Karpas-422 (cell line): Measurements from ENCODE around the gene RIMBP2. TPM values are rescaled to one million over a fixed set of nuclear protein-coding genes. Genes with fewer than 3 reads are reported as not detected.

Source experiments
- DNase-seq: peaks from one replicate; pipeline ENCODE4 v3.0.0-alpha.2; 2015
- H2AFZ ChIP-seq: fragments of 200-600 bp; sonication (generic); 2 replicates; pipeline ENCODE4 v1.6.1; 2014; ENCODE audit warnings: antibody characterized with exemption, low read length, mixed read lengths
- H3K27ac ChIP-seq: fragments of 200-600 bp; sonication (generic); 2 replicates; pipeline ENCODE4 v1.5.1; 2014; ENCODE audit warnings: mild to moderate bottlenecking, low read length, moderate library complexity
- H3K27me3 ChIP-seq: fragments of 200-600 bp; sonication (generic); 2 replicates; pipeline ENCODE4 v1.6.1; 2014; ENCODE audit warnings: low read length, mixed read lengths
- H3K36me3 ChIP-seq: fragments of 200-600 bp; sonication (generic); 2 replicates; pipeline ENCODE4 v1.6.1; 2014; ENCODE audit warnings: low read length, mixed read lengths; ENCODE audit not compliant: insufficient read depth
- H3K4me1 ChIP-seq: fragments of 200-600 bp; sonication (generic); 2 replicates; pipeline ENCODE4 v1.6.1; 2014; ENCODE audit warnings: mild to moderate bottlenecking, low read length, mixed read lengths
- H3K4me2 ChIP-seq: fragments of 200-600 bp; sonication (generic); 2 replicates; pipeline ENCODE4 v1.6.1; 2014; ENCODE audit warnings: low read length, low read depth, mild to moderate bottlenecking; ENCODE audit not compliant: poor library complexity, severe bottlenecking
- H3K4me3 ChIP-seq: fragments of 200-600 bp; sonication (generic); 2 replicates; pipeline ENCODE4 v1.5.1; 2014; ENCODE audit warnings: mild to moderate bottlenecking, antibody characterized with exemption, low read length, mixed read lengths
- H3K79me2 ChIP-seq: fragments of 200-600 bp; sonication (generic); 2 replicates; pipeline ENCODE4 v1.6.1; 2014; ENCODE audit warnings: mild to moderate bottlenecking, low read length, mixed read lengths
- H3K9ac ChIP-seq: fragments of 200-600 bp; sonication (generic); 2 replicates; pipeline ENCODE4 v1.6.0; 2014; ENCODE audit warnings: low read length
- H3K9me2 ChIP-seq: fragments of 200-600 bp; sonication (generic), shearing (Covaris generic); replicated peaks from 2 replicates; pipeline ENCODE4 v1.6.0; 2014; ENCODE audit warnings: mild to moderate bottlenecking, low read length, moderate library complexity; ENCODE audit not compliant: insufficient read depth
- H3K9me3 ChIP-seq: fragments of 300-700, 200-600 bp; sonication (generic); 2 replicates; pipeline ENCODE4 v1.6.1; 2014; ENCODE audit warnings: low read length, mixed read lengths
- H4K20me1 ChIP-seq: fragments of 200-600 bp; sonication (generic); 2 replicates; pipeline ENCODE4 v1.6.1; 2014; ENCODE audit warnings: mild to moderate bottlenecking, antibody characterized with exemption, low read length, low read depth; ENCODE audit not compliant: insufficient read depth
- total RNA-seq: library from RNA; depleted of rRNA; stranded (reverse); fragments of >200 nt; shearing (Covaris generic); gene quantifications from 2 replicates; pipeline ENCODE4 v1.2.3, GENCODE V29; 2014; ENCODE audit warnings: low replicate concordance

Gene RIMBP2
- total RNA-seq, 1 experiment from 2014 or later = not detected

- H3K36me3 ChIP-seq = no peaks in the 10 kb centered on the region
- H4K20me1 ChIP-seq = no peaks in the 10 kb centered on the region
- H3K4me2 ChIP-seq = no peak overlapping the region
- H3K9me3 ChIP-seq = no peaks in the 10 kb centered on the region
- H3K27me3 ChIP-seq = no peaks in the 10 kb centered on the region
- H3K4me3 ChIP-seq = no peak overlapping the region
- H3K9ac ChIP-seq = no peak overlapping the region
- DNase-seq = no peak
- H3K79me2 ChIP-seq = no peaks in the 10 kb centered on the region
- no peak overlapping the region for H3K27ac ChIP-seq
- no peaks in the 10 kb centered on the region for H3K4me1 ChIP-seq
- H2AFZ ChIP-seq = no peak overlapping the region
- H3K9me2 ChIP-seq = no peaks in the 10 kb centered on the region
Measured at GRCh38 chr12:130521375-130522124, 194.5 kb downstream of the RIMBP2 start.

- Histone ChIP-seq H3K9ac (no peak overlapping the region), H3K9me2 (no peaks in the 10 kb centered on the region), H4K20me1 (no peaks in the 10 kb centered on the region), H3K27me3 (no peaks in the 10 kb centered on the region), H3K4me2 (no peak overlapping the region), H3K9me3 (no peaks in the 10 kb centered on the region), H2AFZ (no peak overlapping the region), H3K79me2 (no peaks in the 10 kb centered on the region), H3K4me1 (no peaks in the 10 kb centered on the region), H3K4me3 (no peak overlapping the region), H3K27ac (no peak overlapping the region), H3K36me3 (no peaks in the 10 kb centered on the region)
- no peak for DNase-seq
Measured at GRCh38 chr12:130520784-130521183, 195.3 kb downstream of the RIMBP2 start.

- Histone ChIP-seq H4K20me1 (no peaks in the 10 kb centered on the region), H3K9me3 (no peaks in the 10 kb centered on the region), H3K4me1 (no peaks in the 10 kb centered on the region), H3K79me2 (no peaks in the 10 kb centered on the region), H3K36me3 (no peaks in the 10 kb centered on the region), H3K27me3 (no peaks in the 10 kb centered on the region), H3K4me3 (no peak overlapping the region), H3K27ac (no peak overlapping the region), H3K9me2 (no peaks in the 10 kb centered on the region), H3K9ac (no peak overlapping the region), H3K4me2 (no peak overlapping the region), H2AFZ (no peak overlapping the region)
- no peak for DNase-seq
Measured at GRCh38 chr12:130517588-130517987, 198.5 kb downstream of the RIMBP2 start.

- Histone ChIP-seq H3K27me3 (no peaks in the 10 kb centered on the region), H3K9ac (no peak overlapping the region), H3K27ac (no peak overlapping the region), H4K20me1 (no peaks in the 10 kb centered on the region), H3K4me2 (no peak overlapping the region), H3K4me1 (no peaks in the 10 kb centered on the region), H3K36me3 (no peaks in the 10 kb centered on the region), H3K79me2 (no peaks in the 10 kb centered on the region), H2AFZ (no peak overlapping the region), H3K4me3 (no peak overlapping the region), H3K9me3 (no peaks in the 10 kb centered on the region), H3K9me2 (no peaks in the 10 kb centered on the region)
- no peak for DNase-seq
Measured at GRCh38 chr12:130514149-130514551, 201.9 kb downstream of the RIMBP2 start.

GRCh38 chr12:130513556-130513955, 202.5 kb downstream of the RIMBP2 start:
- Histone ChIP-seq H3K36me3 (no peaks in the 10 kb centered on the region), H2AFZ (no peak overlapping the region), H3K27me3 (no peaks in the 10 kb centered on the region), H3K9me3 (no peaks in the 10 kb centered on the region), H3K9me2 (no peaks in the 10 kb centered on the region), H3K79me2 (no peaks in the 10 kb centered on the region), H3K4me2 (no peak overlapping the region), H3K9ac (no peak overlapping the region), H4K20me1 (no peaks in the 10 kb centered on the region), H3K4me1 (no peaks in the 10 kb centered on the region), H3K4me3 (no peak overlapping the region), H3K27ac (no peak overlapping the region)
- DNase-seq = no peak

- no peaks in the 10 kb centered on the region for H3K4me1 ChIP-seq
- no peak for DNase-seq
- H4K20me1 ChIP-seq = no peaks in the 10 kb centered on the region
Measured at GRCh38 chr12:130511285-130511684, 204.8 kb downstream of the RIMBP2 start.

GRCh38 chr12:130509454-130509853, 206.6 kb downstream of the RIMBP2 start:
- Histone ChIP-seq H3K79me2 (no peaks in the 10 kb centered on the region), H3K4me2 (no peak overlapping the region), H3K9me2 (no peaks in the 10 kb centered on the region), H2AFZ (no peak overlapping the region), H3K9ac (no peak overlapping the region), H3K9me3 (no peaks in the 10 kb centered on the region; the same call in 1 of the 2 replicates), H3K27me3 (no peaks in the 10 kb centered on the region), H3K27ac (no peak overlapping the region), H3K36me3 (no peaks in the 10 kb centered on the region), H3K4me3 (no peak overlapping the region), H4K20me1 (no peaks in the 10 kb centered on the region), H3K4me1 (no peaks in the 10 kb centered on the region)
- no peak for DNase-seq

More at GRCh38 chr12:130511285-130511684, 204.8 kb downstream of the RIMBP2 start:
- H3K9ac ChIP-seq = no peak overlapping the region
- H3K4me3 ChIP-seq = no peak overlapping the region
- H3K4me2 ChIP-seq = no peak overlapping the region
- H3K36me3 ChIP-seq = no peaks in the 10 kb centered on the region
- H3K9me3 ChIP-seq = no peaks in the 10 kb centered on the region; the same call in 1 of the 2 replicates
- no peaks in the 10 kb centered on the region for H3K9me2 ChIP-seq
- H3K27ac ChIP-seq = no peak overlapping the region
- no peaks in the 10 kb centered on the region for H3K27me3 ChIP-seq
- H2AFZ ChIP-seq = no peak overlapping the region
- no peaks in the 10 kb centered on the region for H3K79me2 ChIP-seq

GRCh38 chr12:130508847-130509246, 207.3 kb downstream of the RIMBP2 start:
- Histone ChIP-seq H3K36me3 (no peaks in the 10 kb centered on the region), H3K4me1 (no peaks in the 10 kb centered on the region), H2AFZ (no peak overlapping the region), H3K9me3 (no peaks in the 10 kb centered on the region; the same call in 1 of the 2 replicates), H3K9ac (no peak overlapping the region), H3K27me3 (no peaks in the 10 kb centered on the region), H3K4me3 (no peak overlapping the region), H3K27ac (no peak overlapping the region), H3K79me2 (no peaks in the 10 kb centered on the region), H3K9me2 (no peaks in the 10 kb centered on the region), H4K20me1 (no peaks in the 10 kb centered on the region), H3K4me2 (no peak overlapping the region)
- DNase-seq = no peak
